Skeletal muscle cell (primary cell): Measurements from ENCODE around the gene CHCHD6.
"Not testable (repeated sequence)": the region's sequence is repeated elsewhere in the genome, so short reads cannot be mapped to it uniquely, and the experiment has no call there.

Source experiments
- DNase-seq: peaks from one replicate; pipeline ENCODE4 v3.0.0-alpha.2; 2010; ENCODE audit warnings: low read depth
- H3K4me3 ChIP-seq: 2 replicates; pipeline ENCODE4 v1.5.1; 2011; ENCODE audit warnings: low read depth, mild to moderate bottlenecking, control low read depth, low read length, moderate library complexity

Gene CHCHD6

DNA sequence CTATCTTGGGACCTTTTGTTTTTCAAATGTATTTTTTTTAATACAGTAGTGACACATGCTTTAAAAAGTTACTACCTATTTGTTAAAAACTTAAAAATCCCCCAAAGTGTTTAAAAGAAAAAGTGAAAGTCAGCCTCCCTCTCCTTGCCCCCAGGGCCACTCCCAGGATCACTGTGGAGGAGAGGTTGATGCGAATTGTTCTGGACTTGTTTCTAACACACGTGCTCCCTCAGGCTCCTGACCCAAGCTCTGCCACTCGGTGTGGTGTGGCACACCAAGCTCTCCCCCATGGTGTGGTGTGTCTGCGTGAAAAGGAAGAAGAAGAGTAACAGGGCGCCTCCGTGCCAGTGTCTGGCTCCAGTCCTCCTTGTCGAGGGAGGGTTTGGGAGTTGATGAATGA is 93.5 kb downstream of the CHCHD6 start:
- no peak overlapping the region for H3K4me3 ChIP-seq
- DNase-seq = no peak

DNA sequence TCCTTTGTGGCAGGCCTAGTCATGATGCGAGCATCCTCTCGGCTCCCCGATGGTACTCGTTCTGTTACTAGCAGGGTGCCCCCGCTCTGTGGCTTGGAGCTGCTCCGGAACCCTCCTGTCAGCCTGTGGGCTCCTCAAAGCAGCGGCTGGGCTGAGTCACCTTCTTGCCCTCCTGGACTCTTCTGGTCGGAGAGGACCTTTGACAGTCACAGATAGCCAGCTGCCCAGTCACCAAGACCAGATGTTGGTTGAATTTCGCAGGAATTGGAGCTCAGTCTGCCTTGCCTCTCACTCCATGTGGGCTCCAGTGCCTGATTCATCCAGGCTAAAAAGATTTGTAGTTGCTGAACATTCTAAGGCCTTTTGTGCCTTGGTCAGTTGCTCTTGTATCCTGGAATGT is 94.5 kb downstream of the CHCHD6 start:
- H3K4me3 ChIP-seq = no peak overlapping the region
- DNase-seq = no peak

DNA sequence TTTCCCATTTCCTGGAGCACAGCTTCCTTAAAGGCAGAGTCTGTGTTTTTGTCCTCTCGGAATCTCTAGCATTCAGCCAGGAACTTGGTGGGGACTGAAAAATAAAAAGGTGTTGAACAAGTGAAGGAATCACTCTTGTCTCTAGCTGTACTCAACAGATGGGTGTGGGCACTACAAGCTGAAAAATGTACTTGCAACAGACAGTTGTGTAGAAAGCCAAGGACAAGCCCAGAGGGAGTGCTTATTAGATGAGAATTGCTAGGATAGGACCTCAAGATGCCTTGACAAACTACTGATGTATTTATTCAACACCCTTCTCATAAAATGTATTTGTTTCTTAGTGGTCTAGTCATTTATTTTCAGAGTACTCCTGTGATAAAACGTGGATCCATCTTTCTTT is 95.1 kb downstream of the CHCHD6 start:
- H3K4me3 ChIP-seq = no peak overlapping the region
- no peak for DNase-seq

DNA sequence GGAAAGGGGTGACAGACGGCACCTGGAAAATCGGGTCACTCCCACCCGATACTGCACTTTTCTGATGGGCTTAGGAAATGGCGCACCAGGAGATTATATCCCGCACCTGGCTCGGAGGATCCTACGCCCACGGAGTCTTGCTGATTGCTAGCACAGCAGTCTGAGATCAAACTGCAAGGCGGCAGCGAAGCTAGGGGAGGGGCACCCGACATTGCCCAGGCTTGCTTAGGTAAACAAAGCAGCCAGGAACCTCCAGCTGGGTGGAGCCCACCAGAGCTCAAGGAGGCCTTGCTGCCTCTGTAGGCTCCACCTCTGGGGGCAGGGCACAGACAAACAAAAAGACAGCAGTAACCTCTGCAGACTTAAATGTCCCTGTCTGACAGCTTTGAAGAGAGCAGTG is 97.3 kb downstream of the CHCHD6 start:
- H3K4me3 ChIP-seq, DNase-seq: not testable (repeated sequence)

DNA sequence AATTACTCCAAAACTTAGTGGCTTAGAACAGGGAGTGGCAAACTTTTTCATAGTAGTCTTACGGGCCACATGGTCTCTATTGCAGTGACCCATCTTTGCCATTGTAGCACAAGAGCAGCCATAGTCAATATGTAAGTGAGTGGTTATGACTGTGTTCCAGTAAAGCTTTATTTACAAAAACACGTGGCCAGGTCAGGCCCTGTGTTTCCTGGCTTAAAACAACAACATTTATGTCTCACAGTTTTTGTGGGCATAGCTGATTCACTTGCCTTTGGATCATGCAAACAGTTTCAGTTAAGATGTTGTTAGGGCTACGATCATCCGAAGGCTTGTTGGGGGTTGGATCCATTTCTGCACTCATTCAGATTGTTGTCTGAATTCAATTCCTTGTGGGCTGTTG is 103.8 kb downstream of the CHCHD6 start:
- no peak for DNase-seq
- H3K4me3 ChIP-seq = no peak overlapping the region

DNA sequence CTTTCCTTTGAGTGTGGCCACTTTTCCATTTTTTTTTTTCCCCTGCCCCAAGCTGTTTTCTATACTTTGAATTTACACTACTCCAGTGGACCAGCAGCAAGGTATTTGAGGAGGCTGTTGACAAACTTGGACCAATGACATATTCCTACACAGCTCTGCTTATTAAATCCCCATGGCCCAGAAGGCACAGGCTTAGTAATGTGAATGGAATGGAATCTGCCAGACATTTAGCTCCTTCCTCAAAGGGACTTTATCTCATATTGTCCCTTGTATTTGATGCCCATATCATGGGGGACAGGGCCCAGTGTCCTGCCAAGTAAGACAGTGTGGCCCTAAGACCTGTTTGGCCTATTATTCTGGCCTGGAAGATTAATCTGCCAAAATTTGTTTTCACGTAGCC is 107.5 kb downstream of the CHCHD6 start:
- no peak overlapping the region for H3K4me3 ChIP-seq
- no peak for DNase-seq

DNA sequence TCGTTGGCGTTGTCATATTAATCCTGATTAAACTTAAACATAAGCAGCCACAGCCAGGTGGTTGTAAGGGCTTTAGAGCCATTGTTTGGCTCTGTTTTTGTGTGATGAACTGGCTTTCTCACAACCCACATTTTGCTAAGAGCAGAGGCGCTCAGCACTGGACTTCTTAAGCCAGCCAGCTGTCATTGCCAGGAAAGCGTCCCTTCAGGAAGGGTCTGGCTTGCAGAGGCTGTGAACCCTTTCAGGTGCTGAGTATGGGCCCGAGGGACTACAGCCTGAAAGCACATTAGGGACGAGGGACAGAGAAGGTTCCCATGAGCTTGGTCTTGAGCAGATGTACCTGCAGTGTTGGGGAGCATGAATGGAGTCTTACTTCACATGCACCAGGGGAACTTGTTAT is 112.3 kb downstream of the CHCHD6 start:
- H3K4me3 ChIP-seq = no peak overlapping the region
- no peak for DNase-seq

DNA sequence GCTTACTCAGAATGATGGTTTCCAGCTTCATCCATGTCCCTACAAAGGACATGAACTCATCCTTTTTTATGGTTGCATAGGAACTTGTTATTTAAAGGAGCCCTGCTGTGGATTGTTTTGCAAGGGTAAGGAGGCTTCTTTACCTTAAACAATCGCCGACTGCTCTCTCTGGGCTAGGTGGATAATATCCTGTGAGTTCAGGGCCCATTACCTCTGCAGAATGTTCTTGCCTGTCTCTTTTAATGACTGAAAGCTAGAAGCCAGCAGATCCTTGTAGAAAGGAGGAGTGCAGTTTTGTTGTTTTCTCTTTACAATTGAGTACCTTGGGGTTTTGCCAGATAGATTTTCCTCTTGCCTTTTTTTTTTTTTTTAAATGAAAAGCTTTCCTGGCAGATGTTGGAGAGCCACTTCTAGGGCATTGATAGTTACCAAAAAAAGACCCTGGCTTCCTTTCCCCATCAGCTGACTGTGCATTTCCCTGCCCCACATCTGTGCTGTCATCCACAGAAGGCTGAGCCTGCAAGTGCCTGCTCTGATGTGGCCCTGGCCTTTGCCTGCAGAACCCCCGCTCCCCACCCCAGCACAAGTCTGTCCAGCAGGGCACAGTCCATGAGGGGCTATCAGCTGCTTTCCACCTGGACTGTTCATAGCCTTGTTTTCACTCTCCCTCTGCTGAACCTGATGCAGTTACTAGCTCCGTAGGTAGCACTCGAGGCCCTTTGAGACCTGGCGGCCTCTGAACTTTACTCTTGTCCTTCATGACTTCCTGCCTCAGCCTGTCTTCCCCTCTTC is 113.1 kb downstream of the CHCHD6 start:
- DNase-seq = no peak
- H3K4me3 ChIP-seq = no peak overlapping the region

DNA sequence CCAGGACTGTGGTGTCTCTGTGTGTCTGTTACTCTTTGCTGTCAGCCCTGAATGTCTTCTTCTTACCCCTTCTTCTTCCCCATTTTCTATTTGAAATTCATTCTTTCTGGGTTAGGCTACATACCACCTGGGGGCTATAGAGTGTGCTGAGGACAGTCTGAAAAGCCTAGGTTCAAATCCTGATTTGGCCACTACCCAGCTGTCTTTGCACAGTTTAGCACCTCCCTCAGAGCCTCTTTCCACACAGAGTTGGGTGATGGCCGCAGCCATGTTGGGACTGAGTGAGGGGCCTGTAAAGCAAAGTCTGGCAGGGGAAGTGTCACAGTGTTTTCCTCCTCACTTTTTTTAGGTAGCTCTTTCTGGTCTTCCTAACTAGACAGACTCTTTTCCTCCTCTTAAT is 113.7 kb downstream of the CHCHD6 start:
- DNase-seq = no peak
- no peak overlapping the region for H3K4me3 ChIP-seq

DNA sequence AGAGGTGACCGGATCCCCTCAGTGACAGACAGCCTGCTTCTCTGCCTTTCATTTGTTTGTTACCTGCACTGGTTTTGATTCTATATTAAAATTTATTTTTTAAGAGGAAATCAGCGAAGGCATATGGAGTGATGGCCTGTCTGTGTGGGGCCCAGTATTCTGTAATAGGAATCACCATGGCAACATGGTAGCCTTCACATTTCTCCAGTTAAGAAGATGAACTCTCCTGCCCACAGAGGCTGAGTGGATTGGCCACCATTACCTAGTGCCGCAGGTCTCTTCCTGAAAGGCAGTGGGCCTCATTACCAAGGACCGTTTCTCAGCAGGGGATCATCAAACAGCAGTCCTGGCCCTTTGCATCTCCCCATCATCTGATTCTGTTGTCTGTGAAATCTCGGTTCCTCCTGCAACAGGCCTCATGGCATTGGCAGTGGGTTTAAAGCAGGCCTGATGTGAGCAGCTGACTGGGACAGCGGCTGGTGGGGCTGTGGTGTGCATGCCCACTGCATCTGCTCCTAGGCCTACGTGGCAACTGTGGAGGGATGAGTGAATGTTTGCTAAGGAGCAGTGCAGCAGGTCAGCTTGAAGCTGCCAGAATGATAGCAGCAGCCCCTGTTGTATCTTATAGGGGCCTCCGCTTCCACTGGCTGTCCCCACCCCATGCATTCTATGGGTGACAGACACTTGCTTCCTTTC is 114.5 kb downstream of the CHCHD6 start:
- no peak for DNase-seq

DNA sequence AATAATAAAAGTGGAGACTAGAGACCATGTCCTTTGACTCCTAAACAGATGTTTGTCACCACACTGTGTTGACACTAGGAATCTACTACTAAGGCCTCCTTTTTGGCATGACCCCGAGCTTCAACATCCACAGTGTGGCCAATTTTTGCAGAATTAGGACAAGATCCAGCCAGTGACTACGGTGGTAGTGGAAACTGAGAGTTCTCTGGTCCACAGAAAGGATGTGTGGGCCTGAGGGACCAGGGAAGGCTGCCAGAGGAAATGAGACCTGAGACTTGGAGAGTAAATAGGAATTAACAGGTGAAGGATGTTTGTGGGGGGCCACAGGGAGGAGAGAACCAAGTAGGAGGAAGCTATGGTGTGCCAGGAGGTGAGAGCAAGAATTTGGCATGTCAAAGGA is 122.7 kb downstream of the CHCHD6 start:
- H3K4me3 ChIP-seq = no peak overlapping the region
- no peak for DNase-seq

More for the DNA sequence above, 114.5 kb downstream of the CHCHD6 start:
- no peak overlapping the region for H3K4me3 ChIP-seq

DNA sequence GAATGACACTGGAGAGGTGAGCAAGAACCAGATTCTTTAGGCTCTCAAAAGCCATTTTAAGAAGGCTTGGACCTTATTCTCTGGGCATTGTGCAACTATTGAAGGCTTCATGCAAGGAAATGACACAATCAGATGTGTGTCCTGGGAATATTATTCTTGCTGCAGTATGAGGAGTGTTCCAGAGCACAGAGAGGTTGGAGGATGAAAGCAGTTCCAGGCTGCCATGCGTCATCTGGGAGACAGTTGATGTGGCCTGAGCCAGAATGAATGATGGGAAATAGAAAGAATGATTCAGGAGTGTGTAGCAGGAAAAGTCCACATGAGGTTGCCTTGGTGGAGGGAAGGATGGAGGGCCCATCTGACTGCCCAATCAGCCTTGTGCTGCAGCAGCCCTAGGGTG is 123.1 kb downstream of the CHCHD6 start:
- no peak overlapping the region for H3K4me3 ChIP-seq
- peak; percentile 94 for DNase-seq

DNA sequence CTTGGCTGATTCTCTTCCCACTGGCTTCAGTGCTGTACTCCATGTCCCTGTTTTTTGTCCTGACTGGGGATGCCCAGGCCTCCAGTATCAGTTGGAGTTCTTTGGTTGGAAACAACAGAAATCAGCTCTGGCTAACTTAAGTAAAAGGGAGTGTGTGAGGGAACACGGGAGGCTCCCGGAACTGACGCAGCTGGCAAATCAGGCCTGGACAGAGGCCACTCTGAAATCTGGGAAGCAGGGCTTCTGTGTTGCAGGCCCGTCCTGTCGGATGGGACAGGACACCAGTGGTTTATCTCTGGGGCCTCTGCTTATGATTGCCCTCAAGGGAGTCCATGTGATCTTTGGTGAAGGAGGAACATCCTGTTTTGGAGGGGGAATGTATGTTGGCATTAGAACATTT is 124.3 kb downstream of the CHCHD6 start:
- no peak for DNase-seq
- no peak overlapping the region for H3K4me3 ChIP-seq

DNA sequence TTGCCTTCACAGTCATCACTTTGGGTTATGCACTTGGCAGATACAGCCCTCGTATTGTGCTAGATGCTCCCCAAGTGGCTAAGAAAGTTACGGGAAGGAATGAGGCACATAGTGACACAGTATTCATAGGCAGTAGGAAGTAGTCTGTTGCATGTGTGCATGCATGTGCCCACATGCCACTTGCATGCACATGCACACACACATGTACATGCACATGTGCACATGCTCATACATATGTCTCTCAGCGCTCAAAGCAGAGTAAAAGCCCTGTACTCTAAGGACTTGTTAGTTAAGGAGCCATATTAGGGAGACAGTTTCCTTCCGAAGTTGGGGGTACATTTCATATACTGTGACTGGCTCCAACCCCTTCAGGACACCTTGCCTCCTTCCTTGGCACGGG is 128.9 kb downstream of the CHCHD6 start:
- DNase-seq = no peak
- no peak overlapping the region for H3K4me3 ChIP-seq

DNA sequence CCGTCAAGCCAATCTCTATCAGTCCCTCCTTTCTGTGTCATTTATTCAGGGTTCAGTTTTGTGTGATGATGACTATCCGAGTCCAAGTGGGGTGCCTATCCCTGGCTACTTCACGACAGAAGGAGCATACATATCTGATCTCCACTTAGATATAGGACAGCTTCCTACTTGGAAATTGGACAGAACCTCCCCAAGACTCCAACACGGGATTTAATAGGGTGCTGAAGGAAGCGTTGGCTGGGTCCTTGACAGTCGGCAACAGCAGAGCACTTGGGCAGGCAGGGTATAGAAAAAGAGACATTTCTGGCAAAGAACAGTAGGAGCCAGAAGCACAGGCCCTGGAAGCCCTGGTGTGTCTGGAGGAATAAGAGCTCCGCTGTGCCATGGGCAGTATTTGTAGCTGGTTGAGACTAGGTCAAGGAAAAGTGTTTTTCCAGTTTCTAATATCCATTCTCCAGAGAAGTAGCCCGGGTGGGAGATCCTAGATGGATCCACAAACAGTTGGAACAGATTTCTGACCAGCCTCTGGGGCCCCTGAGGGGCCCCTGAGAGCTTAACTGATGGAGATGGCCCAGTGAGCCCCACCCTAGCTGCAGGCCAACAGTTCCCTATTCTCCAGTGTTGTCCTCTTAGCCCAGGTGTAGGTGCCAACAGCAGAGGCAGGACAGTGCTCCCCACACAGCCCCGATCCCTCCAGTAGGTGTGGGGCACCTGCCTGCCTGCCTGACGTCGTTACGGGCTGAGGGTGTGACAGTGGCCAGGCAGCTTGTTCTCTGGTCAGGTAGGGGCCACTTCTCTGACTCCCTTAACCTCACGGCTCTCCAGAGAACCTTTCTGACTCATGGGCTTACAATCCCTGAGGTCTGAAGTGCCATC is 130.8 kb downstream of the CHCHD6 start:
- no peak overlapping the region for H3K4me3 ChIP-seq
- DNase-seq = no peak

DNA sequence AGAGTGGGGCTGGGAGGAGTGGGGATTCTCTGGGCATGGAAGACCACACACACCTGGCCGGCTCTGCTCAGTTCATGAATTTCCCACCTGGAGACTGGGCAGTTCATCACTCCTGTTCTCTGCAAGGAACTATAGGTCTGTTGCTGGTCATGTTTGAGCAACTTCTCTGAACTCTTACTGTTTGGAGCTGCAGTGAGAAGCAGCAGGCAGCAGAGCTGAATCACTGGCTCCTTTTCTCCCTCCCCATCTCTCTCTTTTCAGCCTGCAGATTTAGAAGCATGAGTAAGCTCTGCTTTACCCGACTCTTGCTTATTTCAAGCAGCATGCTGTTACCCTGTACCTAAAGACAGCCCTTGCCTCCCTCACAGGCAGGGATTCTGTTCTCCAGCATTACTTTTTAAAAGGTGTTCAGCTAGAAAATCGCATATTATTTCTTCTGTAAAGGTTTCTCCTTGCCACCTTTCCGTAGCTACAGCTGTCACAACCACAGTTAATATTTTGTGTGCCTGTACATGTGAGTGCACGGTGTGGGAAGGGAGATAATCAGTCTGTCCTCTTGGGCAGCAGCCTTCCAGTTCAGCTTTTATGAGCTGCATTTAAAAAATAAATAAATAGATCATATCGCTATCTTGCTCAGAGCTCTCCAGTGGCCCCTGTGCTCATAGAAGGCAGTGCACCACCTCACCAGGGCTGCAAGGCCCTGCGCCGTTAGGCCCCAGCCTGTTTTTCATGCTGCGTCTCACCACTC is 131.6 kb downstream of the CHCHD6 start:
- DNase-seq = peak; percentile 34
- H3K4me3 ChIP-seq = no peak overlapping the region

DNA sequence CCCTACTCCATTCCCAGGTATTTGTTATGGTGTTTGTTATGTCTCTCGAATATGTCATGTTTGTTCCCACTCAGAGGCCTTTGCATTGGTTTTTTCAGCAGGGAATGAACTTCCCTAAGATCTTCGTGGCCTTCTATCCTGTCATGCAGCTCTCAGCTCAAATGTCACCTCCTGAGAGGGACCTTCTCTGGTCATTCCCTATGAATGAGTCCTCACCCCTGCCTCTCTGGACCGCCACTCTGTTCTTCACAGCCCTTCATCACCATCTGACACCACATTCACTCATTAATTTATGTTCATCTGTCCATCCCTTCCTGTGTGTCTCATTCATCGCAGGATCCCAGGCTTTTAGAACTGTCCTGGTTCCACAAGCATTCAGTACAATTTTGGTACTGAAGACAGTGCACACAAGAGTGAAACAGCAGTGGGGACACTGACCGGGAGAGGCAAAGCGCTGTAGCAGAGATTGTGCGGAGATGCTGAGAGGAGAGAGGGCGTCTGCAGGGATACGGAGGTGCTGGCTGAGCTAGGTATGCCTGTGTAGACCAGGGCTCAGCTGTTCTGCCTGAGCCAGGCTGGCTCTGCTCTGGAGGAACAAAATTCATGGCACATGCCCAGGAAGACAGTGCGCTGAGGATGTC is 132.3 kb downstream of the CHCHD6 start:
- no peak overlapping the region for H3K4me3 ChIP-seq
- DNase-seq = no peak

DNA sequence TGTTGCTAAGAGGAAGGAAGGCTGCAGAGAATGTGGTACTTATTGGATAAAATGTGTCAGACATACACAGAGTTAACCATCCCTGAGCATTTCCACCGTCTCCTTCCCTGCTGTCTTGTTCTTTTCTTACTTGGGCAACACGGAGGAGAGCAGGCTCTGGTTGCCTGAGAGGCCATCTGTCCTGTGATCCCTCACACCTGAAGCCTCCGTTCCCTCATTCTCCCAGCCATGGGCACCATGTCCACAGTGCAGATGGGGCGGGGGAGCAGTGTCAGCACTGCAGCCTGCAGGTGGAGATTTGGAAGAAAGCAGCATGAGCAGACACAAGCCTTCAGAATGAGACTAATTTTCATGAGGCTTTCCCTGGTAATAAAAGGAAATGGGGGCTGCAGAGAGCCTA is 133.7 kb downstream of the CHCHD6 start:
- DNase-seq = no peak
- H3K4me3 ChIP-seq = no peak overlapping the region
